Measurements from ENCODE around the gene PRUNE1.
A peak's percentile ranks its signal among the peaks of the same experiment; 100 is the strongest.

PRUNE1 gene

GRCh38 chr1:151007853-151008243 is 401 bp upstream of the PRUNE1 start:
- Histone ChIP-seq H3K4me3 (ENCODE audit: insufficient read length, low read depth) (peak overlapping the region; percentile 29), H3K9ac (ENCODE audit: insufficient read length, low read depth) (peak overlapping the region; percentile 52), H3K27me3 (ENCODE audit: insufficient read depth, insufficient read length) (no peaks in the 10 kb centered on the region), H3K9me3 (ENCODE audit: insufficient read depth, low read length) (no peaks in the 10 kb centered on the region), H3K36me3 (ENCODE audit: insufficient read depth, insufficient read length, low read length) (peaks cover 4% of the 10 kb centered on the region), H3K4me1 (ENCODE audit: insufficient read depth, insufficient read length) (peaks cover 6% of the 10 kb centered on the region)
- no peak for TF ChIP-seq ZNF274 (IDR thresholded peaks at IDR 0.05; ENCODE audit: low read depth, low read length)
- TF ChIP-seq SUZ12 (IDR thresholded peaks at IDR 0.05; ENCODE audit: extremely low read depth, insufficient read depth, insufficient read length): no peak
- TF ChIP-seq YY1 (IDR thresholded peaks at IDR 0.05; ENCODE audit: insufficient read depth, insufficient read length): no peak
- no peak for DNase-seq (ENCODE audit: low read depth, low spot score)

GRCh38 chr1:151009206-151009587 is 948 bp downstream of the PRUNE1 start:
- Histone ChIP-seq H3K9ac (ENCODE audit: insufficient read length, low read depth) (peak overlapping the region; percentile 97), H3K36me3 (ENCODE audit: insufficient read depth, insufficient read length, low read length) (peaks cover 4% of the 10 kb centered on the region), H3K4me3 (ENCODE audit: insufficient read length, low read depth) (peak overlapping the region; percentile 90), H3K27me3 (ENCODE audit: insufficient read depth, insufficient read length) (no peaks in the 10 kb centered on the region), H3K4me1 (ENCODE audit: insufficient read depth, insufficient read length) (peaks cover 6% of the 10 kb centered on the region), H3K9me3 (ENCODE audit: insufficient read depth, low read length) (no peaks in the 10 kb centered on the region)
- no peak for TF ChIP-seq ZNF274 (IDR thresholded peaks at IDR 0.05; ENCODE audit: low read depth, low read length)
- TF ChIP-seq SUZ12 (IDR thresholded peaks at IDR 0.05; ENCODE audit: extremely low read depth, insufficient read depth, insufficient read length): no peak
- TF ChIP-seq YY1 (IDR thresholded peaks at IDR 0.05; ENCODE audit: insufficient read depth, insufficient read length): no peak
- DNase-seq (ENCODE audit: low read depth, low spot score): no peak

DNA sequence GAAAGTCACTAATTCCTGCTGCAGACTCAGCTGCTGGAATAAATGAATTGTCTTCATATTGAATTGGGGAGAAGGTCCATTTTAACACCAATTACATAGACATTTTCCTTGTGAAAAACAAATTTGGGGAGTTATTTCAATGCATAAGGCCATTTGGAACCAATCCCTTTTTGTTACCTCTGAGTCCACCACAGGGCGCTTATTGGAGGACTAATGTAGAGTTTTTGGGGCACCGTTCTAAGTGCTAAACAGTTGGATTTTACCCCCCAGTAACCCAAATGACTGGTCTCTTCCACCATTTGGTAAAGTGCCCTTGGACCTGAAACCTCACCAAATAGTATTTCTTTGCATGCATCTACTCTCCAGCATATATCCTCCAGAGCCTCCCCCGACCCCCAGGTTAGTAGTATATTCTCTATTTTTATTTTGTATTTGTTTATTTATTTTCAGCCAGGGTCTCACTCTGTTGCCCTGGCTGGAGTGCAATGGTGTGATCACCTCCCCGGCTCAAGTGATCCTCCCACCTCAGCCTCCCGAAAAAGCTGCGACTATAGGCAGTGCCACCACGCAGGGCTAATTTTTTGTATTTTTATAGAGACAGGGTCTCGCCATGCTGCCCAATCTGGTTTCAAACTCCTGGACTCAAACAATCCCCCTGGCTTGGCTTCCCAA is 1.6 kb downstream of the PRUNE1 start:
- Histone ChIP-seq H3K36me3 (ENCODE audit: insufficient read depth, insufficient read length, low read length) (peaks cover 4% of the 10 kb centered on the region), H3K9ac (ENCODE audit: insufficient read length, low read depth) (no peak overlapping the region), H3K4me1 (ENCODE audit: insufficient read depth, insufficient read length) (peaks cover 6% of the 10 kb centered on the region), H3K9me3 (ENCODE audit: insufficient read depth, low read length) (no peaks in the 10 kb centered on the region), H3K4me3 (ENCODE audit: insufficient read length, low read depth) (no peak overlapping the region), H3K27me3 (ENCODE audit: insufficient read depth, insufficient read length) (no peaks in the 10 kb centered on the region)
- DNase-seq (ENCODE audit: low read depth, low spot score): no peak
- TF ChIP-seq YY1 (IDR thresholded peaks at IDR 0.05; ENCODE audit: insufficient read depth, insufficient read length): no peak
- no peak for TF ChIP-seq ZNF274 (IDR thresholded peaks at IDR 0.05; ENCODE audit: low read depth, low read length)
- no peak for TF ChIP-seq SUZ12 (IDR thresholded peaks at IDR 0.05; ENCODE audit: extremely low read depth, insufficient read depth, insufficient read length)

DNA sequence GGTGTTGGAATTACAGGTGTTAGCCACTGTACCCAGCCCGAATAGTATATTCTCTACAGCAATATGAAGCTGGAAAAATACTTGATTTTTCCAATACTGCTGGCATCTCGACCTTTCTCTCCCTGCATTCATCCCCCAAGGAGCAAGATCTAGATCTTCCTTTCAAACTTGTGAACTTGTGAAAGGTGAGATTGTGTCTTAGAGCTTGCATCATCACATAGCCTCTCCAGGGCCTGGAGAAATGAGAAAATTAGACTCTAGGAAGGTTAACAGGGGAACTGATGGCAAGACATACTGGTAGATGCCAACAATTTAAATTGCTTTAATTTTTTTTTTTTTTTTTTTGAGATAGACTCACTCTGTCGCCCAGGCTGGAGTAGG is 2.1 kb downstream of the PRUNE1 start:
- Histone ChIP-seq H3K4me3 (ENCODE audit: insufficient read length, low read depth) (no peak overlapping the region), H3K9me3 (ENCODE audit: insufficient read depth, low read length) (no peaks in the 10 kb centered on the region), H3K4me1 (ENCODE audit: insufficient read depth, insufficient read length) (peaks cover 6% of the 10 kb centered on the region), H3K9ac (ENCODE audit: insufficient read length, low read depth) (no peak overlapping the region), H3K36me3 (ENCODE audit: insufficient read depth, insufficient read length, low read length) (peaks cover 4% of the 10 kb centered on the region), H3K27me3 (ENCODE audit: insufficient read depth, insufficient read length) (no peaks in the 10 kb centered on the region)
- no peak for DNase-seq (ENCODE audit: low read depth, low spot score)
- TF ChIP-seq ZNF274 (IDR thresholded peaks at IDR 0.05; ENCODE audit: low read depth, low read length): no peak
- no peak for TF ChIP-seq YY1 (IDR thresholded peaks at IDR 0.05; ENCODE audit: insufficient read depth, insufficient read length)
- no peak for TF ChIP-seq SUZ12 (IDR thresholded peaks at IDR 0.05; ENCODE audit: extremely low read depth, insufficient read depth, insufficient read length)

GRCh38 chr1:151011154-151011850 is 3.1 kb downstream of the PRUNE1 start:
- Histone ChIP-seq H3K36me3 (ENCODE audit: insufficient read depth, insufficient read length, low read length) (peaks cover 8% of the 10 kb centered on the region), H3K4me1 (ENCODE audit: insufficient read depth, insufficient read length) (peaks cover 6% of the 10 kb centered on the region), H3K27me3 (ENCODE audit: insufficient read depth, insufficient read length) (no peaks in the 10 kb centered on the region), H3K4me3 (ENCODE audit: insufficient read length, low read depth) (no peak overlapping the region), H3K9me3 (ENCODE audit: insufficient read depth, low read length) (no peaks in the 10 kb centered on the region), H3K9ac (ENCODE audit: insufficient read length, low read depth) (peak overlapping the region; percentile 16)
- DNase-seq (ENCODE audit: low read depth, low spot score): no peak
- TF ChIP-seq ZNF274 (IDR thresholded peaks at IDR 0.05; ENCODE audit: low read depth, low read length) (no peak), SUZ12 (IDR thresholded peaks at IDR 0.05; ENCODE audit: extremely low read depth, insufficient read depth, insufficient read length) (no peak), YY1 (IDR thresholded peaks at IDR 0.05; ENCODE audit: insufficient read depth, insufficient read length) (no peak)

DNA sequence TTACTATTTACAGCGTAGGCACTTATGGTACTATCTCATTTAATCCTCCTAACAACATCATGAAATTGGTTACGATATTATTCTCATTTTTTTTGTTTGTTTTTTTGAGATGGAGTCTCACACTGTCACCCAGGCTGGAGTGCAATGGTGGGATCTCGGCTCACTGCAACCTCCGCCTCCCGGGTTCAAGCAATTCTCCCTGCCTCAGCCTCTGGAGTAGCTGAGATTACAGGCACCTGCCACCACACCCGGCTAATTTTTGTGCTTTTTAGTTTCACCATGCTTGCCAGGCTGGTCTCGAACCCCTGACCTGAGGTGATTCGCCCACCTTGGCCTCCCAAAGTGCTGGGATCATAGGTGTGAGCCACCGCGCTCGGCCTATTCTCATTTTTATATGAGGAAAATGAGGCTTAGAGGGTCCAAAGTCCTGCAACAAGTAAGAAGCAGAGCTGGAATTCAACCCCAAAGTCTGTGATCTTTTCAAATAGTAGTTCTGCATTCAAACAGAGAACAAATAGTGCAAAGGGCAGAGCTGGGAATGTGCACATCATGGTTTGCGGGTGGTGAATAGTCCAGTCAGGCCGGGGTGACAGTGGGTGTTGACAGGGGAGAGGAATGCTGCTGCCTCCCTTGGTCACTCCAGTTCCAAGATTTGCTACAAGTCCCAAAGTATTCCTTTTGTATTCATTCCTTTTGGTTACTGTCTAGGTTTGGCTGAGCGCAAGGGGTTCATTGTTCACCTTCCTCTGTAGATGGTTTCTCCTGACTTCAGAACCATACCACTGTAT is 4.6 kb downstream of the PRUNE1 start:
- no peak overlapping the region for H3K9ac ChIP-seq (ENCODE audit: insufficient read length, low read depth)
- no peak for DNase-seq (ENCODE audit: low read depth, low spot score)
- no peaks in the 10 kb centered on the region for H3K27me3 ChIP-seq (ENCODE audit: insufficient read depth, insufficient read length)
- peaks cover 10% of the 10 kb centered on the region for H3K36me3 ChIP-seq (ENCODE audit: insufficient read depth, insufficient read length, low read length)
- no peak overlapping the region for H3K4me3 ChIP-seq (ENCODE audit: insufficient read length, low read depth)
- TF ChIP-seq YY1 (IDR thresholded peaks at IDR 0.05; ENCODE audit: insufficient read depth, insufficient read length) (no peak), ZNF274 (IDR thresholded peaks at IDR 0.05; ENCODE audit: low read depth, low read length) (no peak), SUZ12 (IDR thresholded peaks at IDR 0.05; ENCODE audit: extremely low read depth, insufficient read depth, insufficient read length) (no peak)
- H3K9me3 ChIP-seq (ENCODE audit: insufficient read depth, low read length): no peaks in the 10 kb centered on the region
- peaks cover 2% of the 10 kb centered on the region for H3K4me1 ChIP-seq (ENCODE audit: insufficient read depth, insufficient read length)

GRCh38 chr1:151013518-151013917 is 5.3 kb downstream of the PRUNE1 start:
- H3K36me3 ChIP-seq (ENCODE audit: insufficient read depth, insufficient read length, low read length): peaks cover 17% of the 10 kb centered on the region
- DNase-seq (ENCODE audit: low read depth, low spot score): no peak
- TF ChIP-seq SUZ12 (IDR thresholded peaks at IDR 0.05; ENCODE audit: extremely low read depth, insufficient read depth, insufficient read length) (no peak), YY1 (IDR thresholded peaks at IDR 0.05; ENCODE audit: insufficient read depth, insufficient read length) (no peak), ZNF274 (IDR thresholded peaks at IDR 0.05; ENCODE audit: low read depth, low read length) (no peak)
- H3K4me1 ChIP-seq (ENCODE audit: insufficient read depth, insufficient read length): peaks cover 2% of the 10 kb centered on the region
- no peak overlapping the region for H3K9ac ChIP-seq (ENCODE audit: insufficient read length, low read depth)
- H3K4me3 ChIP-seq (ENCODE audit: insufficient read length, low read depth): no peak overlapping the region
- no peaks in the 10 kb centered on the region for H3K9me3 ChIP-seq (ENCODE audit: insufficient read depth, low read length)
- no peaks in the 10 kb centered on the region for H3K27me3 ChIP-seq (ENCODE audit: insufficient read depth, insufficient read length)
